Osteocyte (in vitro differentiated cells): ENCODE data around the gene COPG1. TPM values are rescaled to one million over a fixed set of nuclear protein-coding genes. Genes with fewer than 3 reads are reported as not detected.

Source experiments
- DNase-seq: peaks from one replicate; pipeline ENCODE4 v3.0.0; 2021; ENCODE audit warnings: mixed read lengths; ENCODE audit not compliant: unreplicated experiment; ENCODE audit errors: extremely low spot score
- H3K27ac Mint-ChIP-seq: one replicate; pipeline ENCODE4 v1.8.0; 2021; ENCODE audit warnings: mild to moderate bottlenecking, mixed read lengths; ENCODE audit not compliant: unreplicated experiment
- H3K27me3 Mint-ChIP-seq: one replicate; pipeline ENCODE4 v1.8.0; 2021; ENCODE audit warnings: mixed read lengths; ENCODE audit not compliant: unreplicated experiment
- H3K36me3 Mint-ChIP-seq: one replicate; pipeline ENCODE4 v1.8.0; 2021; ENCODE audit warnings: mixed read lengths; ENCODE audit not compliant: unreplicated experiment
- H3K4me1 Mint-ChIP-seq: one replicate; pipeline ENCODE4 v1.8.0; 2021; ENCODE audit warnings: mixed read lengths; ENCODE audit not compliant: unreplicated experiment
- H3K4me3 Mint-ChIP-seq: one replicate; pipeline ENCODE4 v1.8.0; 2021; ENCODE audit warnings: mild to moderate bottlenecking, moderate library complexity, mixed read lengths; ENCODE audit not compliant: unreplicated experiment
- H3K9me3 Mint-ChIP-seq: one replicate; pipeline ENCODE4 v1.8.0; 2021; ENCODE audit warnings: mixed read lengths; ENCODE audit not compliant: unreplicated experiment
- total RNA-seq: library from RNA; stranded (reverse); gene quantifications from 2 replicates; pipeline ENCODE4 v1.2.1, GENCODE V29; 2021
- TF ChIP-seq, protein P1 (sequence below): fragments of 200-600 bp; sonication (generic); IDR thresholded peaks from 2 replicates; pipeline ENCODE4 v1.5.0; 2021; ENCODE audit warnings: antibody characterized with exemption, mild to moderate bottlenecking, moderate library complexity

Gene COPG1
- total RNA-seq, 1 donor from 2014 or later: 249 TPM

DNA sequence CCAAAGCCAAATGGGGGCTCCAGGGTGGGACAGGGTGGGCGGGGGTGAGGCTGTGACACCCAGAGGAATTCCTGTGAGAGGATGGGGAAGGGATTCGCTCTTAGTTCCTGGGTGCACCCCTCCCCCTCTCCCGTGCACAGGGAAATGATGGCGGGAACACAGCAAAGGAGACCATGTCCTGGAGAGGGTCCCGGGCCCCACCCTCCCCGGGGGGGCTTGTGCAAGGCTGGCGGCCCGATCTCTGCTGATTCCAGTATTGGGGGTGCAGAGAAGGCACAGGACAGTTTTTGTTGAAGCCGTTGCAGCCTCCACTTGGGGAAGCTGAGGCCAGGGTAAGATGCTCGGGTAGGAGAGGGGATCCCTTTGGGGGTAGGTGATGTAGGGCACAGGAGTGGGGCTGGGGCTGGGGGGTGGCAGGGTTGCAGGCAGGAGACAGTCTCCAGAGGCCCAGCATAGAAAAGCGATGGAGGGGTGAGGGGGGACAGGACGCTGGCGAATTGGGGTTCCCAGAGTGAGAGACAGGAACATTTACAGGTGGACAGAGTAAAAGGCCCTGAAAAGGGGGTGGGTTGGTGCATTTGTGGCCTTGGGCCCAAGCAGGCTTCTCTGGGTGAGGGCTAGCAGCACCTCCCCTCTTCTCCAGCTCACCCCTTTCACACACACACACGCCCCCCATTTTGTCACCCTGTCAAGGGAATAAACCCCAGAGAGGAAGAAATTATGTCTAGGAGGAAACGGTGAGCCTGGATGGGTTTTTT is 67.8 kb downstream of the COPG1 start:
- DNase-seq: no peak
- Mint-ChIP-seq H3K27ac (peak overlapping the region; percentile 13), H3K36me3 (no peaks in the 10 kb centered on the region), H3K27me3 (no peaks in the 10 kb centered on the region), H3K4me1 (peaks cover 14% of the 10 kb centered on the region), H3K9me3 (no peaks in the 10 kb centered on the region), H3K4me3 (peak overlapping the region; percentile 78)
- TF ChIP-seq, protein P1, sequence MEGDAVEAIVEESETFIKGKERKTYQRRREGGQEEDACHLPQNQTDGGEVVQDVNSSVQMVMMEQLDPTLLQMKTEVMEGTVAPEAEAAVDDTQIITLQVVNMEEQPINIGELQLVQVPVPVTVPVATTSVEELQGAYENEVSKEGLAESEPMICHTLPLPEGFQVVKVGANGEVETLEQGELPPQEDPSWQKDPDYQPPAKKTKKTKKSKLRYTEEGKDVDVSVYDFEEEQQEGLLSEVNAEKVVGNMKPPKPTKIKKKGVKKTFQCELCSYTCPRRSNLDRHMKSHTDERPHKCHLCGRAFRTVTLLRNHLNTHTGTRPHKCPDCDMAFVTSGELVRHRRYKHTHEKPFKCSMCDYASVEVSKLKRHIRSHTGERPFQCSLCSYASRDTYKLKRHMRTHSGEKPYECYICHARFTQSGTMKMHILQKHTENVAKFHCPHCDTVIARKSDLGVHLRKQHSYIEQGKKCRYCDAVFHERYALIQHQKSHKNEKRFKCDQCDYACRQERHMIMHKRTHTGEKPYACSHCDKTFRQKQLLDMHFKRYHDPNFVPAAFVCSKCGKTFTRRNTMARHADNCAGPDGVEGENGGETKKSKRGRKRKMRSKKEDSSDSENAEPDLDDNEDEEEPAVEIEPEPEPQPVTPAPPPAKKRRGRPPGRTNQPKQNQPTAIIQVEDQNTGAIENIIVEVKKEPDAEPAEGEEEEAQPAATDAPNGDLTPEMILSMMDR: no peak

DNA sequence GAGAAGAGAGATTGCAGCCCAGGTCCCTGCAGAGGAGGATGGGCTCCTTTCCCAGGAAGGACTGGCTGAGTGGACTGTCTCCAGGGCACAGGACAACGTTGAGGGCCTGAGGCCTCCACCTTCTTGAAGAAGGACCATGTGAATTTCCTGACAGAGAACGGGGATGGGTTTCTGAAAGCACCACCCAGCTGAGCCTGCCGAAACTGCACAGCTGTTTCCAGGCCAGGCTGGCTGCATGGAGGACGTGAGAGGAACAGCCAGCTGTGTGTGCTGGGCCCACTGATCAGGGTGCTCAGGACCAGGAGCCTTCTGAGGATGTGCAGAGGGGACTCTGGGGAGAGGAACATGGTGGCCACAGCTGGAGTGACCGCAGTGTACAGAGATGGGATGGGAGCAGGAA is 68.4 kb downstream of the COPG1 start:
- TF ChIP-seq, protein P1: no peak
- no peaks in the 10 kb centered on the region for H3K9me3 Mint-ChIP-seq
- H3K4me3 Mint-ChIP-seq: no peak overlapping the region
- no peak for DNase-seq
- no peak overlapping the region for H3K27ac Mint-ChIP-seq
- H3K4me1 Mint-ChIP-seq: peaks cover 14% of the 10 kb centered on the region
- H3K36me3 Mint-ChIP-seq: no peaks in the 10 kb centered on the region
- H3K27me3 Mint-ChIP-seq: no peaks in the 10 kb centered on the region

DNA sequence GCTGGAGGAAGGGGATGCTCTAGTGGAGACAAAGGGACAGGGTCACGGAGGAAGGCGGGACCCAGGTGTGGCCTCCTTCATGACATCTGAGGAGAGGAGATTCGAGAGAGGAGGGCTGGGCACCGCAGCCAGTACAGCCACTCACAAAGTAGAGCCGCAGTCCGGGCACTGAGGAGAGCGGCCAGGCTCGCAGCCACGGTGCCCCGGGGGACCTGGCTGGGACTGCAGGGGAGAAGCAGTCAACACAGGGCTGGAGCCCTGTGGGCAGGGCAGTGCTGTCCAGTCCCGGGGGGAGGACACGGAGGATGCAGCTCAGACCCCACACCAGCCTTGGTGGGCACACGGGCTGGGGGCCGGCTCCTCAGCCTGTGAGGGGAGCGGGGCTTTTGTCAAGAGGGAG is 69.5 kb downstream of the COPG1 start:
- Mint-ChIP-seq H3K9me3 (no peaks in the 10 kb centered on the region), H3K4me3 (no peak overlapping the region), H3K36me3 (no peaks in the 10 kb centered on the region)

GRCh38 chr3:129320261-129320660 is 70.9 kb downstream of the COPG1 start:
- TF ChIP-seq, protein P1: no peak
- H3K27me3 Mint-ChIP-seq: no peaks in the 10 kb centered on the region
- DNase-seq: no peak
- H3K27ac Mint-ChIP-seq: no peak overlapping the region
- H3K4me1 Mint-ChIP-seq: peaks cover 5% of the 10 kb centered on the region
- H3K4me3 Mint-ChIP-seq: no peak overlapping the region
- H3K36me3 Mint-ChIP-seq: no peaks in the 10 kb centered on the region
- no peaks in the 10 kb centered on the region for H3K9me3 Mint-ChIP-seq

More for the DNA sequence above, 69.5 kb downstream of the COPG1 start:
- peaks cover 12% of the 10 kb centered on the region for H3K4me1 Mint-ChIP-seq
- H3K27me3 Mint-ChIP-seq: no peaks in the 10 kb centered on the region
- no peak for DNase-seq
- TF ChIP-seq, protein P1: no peak
- no peak overlapping the region for H3K27ac Mint-ChIP-seq

DNA sequence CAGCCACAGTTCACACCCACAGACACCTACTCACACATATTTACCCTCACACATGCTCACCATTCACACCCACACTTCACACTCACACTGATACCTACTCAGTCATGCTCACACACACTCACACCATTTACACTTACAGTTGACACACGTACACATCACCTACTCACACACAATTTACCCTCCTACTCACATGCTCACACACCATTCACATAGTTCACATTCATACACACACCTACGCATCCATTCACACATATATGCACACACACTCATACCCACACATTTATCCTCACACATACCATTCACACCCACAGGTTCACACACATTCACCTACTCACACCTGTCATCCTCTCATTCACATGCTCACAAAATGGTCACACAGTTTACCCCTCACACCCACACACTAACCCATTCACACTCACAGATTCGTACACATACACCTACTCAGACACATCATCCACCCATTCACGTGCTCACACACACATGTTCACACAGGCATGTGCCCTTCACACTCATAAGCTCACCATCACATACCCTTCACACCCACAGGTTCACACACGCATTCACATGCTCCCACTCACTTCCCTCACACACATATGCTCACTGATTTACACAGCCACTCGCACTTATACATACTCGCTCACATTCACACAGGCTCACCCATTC is 71.5 kb downstream of the COPG1 start:
- TF ChIP-seq, protein P1: no peak
- Mint-ChIP-seq H3K4me3 (no peak overlapping the region), H3K36me3 (no peaks in the 10 kb centered on the region), H3K27me3 (no peaks in the 10 kb centered on the region), H3K27ac (no peak overlapping the region), H3K9me3 (no peaks in the 10 kb centered on the region), H3K4me1 (peaks cover 5% of the 10 kb centered on the region)
- DNase-seq: no peak
